ENCODE measurements around the gene MYO1B. TPM values are rescaled to one million over a fixed set of nuclear protein-coding genes. Genes with fewer than 3 reads are reported as not detected.

The MYO1B gene
- total RNA-seq, 1 donor from 2014 or later: 85.2 TPM

DNA sequence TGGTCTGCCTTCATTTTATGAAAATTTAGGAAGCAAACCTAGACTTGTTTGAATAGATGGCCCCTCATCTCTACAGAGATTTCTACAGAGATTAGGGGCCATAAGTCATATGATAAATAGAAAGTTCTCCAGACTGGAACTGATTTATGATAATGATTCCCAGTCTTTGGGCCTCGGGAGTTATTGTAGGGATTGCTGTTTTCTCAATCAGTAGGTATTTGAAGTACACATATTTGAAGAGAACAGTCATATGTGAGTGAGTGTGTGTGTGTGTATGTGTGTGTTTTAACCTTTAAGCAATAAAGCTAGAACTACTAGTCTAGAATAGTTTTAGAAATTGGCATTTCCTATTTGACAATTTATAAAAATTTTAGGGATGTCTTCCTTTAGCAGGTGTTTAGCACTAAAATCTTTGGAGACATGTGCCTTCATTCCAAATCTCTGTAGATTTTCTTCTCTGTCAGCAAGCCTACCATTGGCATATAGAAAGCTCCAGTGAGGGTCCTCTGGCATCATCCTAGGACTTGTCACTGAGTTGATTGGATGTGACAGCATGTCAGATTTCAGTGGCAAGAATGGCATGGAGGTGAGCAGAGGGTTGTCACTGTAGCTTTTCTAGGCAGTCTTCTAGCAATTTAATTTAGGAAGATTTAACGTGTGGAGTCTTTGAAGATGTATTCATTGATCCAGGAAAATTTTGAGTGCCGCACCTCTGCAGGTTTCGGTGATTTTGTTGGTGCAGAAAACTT, 71.2 kb downstream of the MYO1B start:
- FAIRE-seq: no peak

DNA sequence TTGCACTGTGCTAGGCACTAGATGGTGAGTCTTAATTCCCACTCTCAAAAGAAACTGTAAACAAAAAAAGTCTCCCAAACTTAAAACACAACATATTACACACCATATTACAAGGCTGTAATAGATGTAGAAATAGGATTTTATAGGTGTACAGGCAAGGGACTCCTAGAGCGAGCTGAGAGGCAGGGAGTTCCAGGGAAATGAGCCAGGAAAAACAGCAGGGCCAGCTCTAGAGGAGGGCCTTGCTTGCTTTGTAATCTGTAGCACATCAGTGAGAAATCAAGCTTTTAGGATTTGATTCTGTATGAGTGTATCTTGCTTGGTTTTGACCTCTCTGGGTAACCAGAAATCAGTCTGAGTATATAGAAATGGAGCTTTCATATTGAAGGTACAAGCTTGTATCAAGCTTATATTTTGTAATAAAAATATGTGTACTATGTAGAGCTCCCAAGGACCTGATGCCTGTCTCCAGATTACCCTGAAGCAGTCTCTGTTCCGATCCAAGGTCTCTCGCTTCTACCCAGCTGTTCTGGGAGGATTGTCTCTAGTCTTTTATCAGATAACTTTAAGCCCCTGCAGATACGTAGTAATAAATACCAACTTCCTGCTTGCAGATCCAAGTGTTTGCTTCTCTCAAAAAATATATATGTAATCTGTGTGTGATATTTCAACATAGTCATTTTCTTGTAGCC, 73.0 kb downstream of the MYO1B start:
- FAIRE-seq (no peak), DNase-seq (ENCODE audit: low spot score in 2 of 2) (no peak)

More for the DNA sequence above, 71.2 kb downstream of the MYO1B start:
- DNase-seq (ENCODE audit: low spot score in 2 of 2): no peak

DNA sequence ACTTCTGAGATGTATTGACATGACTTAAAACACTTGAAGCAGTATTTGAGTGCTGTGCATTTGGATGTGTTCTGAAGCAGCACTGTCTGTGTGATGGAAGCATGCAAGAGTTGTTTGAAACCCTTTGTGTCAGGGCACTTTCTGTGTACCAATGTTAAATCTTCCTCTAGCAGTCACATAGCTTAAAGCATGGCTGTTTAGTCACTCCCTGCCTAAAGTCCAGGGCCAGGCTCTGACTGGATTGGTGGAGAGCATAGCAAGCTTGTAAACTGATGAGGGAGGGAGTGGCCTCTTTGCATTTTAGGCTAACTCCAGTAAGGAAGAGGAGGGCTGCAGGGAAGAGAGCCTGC, 73.5 kb downstream of the MYO1B start:
- DNase-seq (ENCODE audit: low spot score in 2 of 2) (no peak), FAIRE-seq (no peak)

DNA sequence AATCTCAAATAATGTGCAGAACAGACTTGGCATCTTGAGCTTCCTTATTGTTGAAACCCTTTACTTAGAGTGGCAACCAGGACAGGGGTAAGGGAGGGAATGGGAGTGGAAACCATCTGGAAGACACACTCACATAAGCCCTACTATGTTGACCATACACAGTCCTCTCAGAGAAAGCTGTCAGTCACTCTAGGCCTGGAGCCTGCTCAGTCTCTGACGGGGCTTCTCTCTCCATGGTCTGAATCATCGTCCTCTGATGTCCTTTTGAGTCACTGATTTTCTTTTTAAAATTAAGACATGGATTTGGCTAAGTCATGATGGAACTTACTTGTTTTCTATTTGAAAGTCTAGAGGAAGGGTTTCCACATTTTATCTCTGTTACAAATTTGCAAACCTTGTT, 74.0 kb downstream of the MYO1B start:
- DNase-seq (ENCODE audit: low spot score in 2 of 2) (no peak), FAIRE-seq (no peak)

DNA sequence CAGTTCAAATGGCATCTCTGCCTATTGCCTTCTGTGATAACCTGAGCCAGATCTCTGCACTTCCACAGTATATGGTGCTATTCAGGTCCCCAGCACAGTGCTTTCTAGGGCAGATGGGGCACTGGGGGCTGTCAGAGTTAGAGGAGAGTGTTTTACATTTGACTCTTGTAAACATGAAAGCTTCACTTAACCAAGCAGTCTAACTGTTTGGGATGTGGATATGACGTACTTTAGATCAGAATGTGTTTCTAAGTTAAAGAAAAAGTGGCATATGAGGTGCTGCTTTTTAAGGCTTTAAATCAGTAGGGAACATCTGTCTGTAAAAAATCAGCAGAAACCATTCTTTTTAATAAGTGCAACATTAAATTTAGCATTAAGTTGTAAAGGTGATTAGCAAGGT, 75.7 kb downstream of the MYO1B start:
- FAIRE-seq: no peak
- no peak for DNase-seq (ENCODE audit: low spot score in 2 of 2)

DNA sequence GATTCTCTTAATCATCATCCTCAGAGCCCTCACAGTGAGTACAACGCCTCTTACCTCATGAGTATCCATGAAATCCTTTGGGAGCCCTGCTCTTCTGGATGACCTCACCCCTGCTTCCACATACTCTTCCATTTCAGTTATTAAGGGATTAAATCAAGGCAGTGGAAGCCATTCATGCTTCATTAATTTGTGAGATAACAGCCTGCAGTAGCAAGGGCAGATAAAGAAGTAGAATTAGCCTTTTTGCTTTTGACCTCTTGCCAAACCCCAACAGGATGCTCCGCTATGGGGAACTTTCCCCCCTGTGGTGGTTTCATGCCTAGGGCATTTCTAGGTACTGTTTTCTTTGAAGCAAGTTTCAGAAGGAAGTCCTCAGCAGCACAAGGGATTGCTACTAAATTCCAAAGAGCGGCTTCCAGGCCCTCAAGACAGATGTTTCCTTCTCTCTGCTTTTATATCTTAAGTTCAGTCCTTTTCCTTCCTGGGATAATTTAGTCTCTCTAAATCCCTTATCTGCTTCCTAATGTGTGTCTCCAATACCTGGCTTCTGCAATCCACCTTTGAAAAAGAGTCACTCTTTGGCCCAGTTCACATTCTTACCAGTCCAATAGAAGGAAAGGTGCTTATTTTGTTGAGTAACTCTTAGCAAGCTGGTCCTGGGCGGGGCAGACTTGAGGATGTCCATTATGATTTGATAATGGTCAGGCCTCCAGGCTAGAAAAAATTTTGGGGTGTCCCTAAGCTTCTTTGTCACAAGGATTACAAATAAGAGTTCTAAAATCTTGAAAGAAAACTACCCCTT, 76.9 kb downstream of the MYO1B start:
- FAIRE-seq (no peak), DNase-seq (ENCODE audit: low spot score in 2 of 2) (no peak)

DNA sequence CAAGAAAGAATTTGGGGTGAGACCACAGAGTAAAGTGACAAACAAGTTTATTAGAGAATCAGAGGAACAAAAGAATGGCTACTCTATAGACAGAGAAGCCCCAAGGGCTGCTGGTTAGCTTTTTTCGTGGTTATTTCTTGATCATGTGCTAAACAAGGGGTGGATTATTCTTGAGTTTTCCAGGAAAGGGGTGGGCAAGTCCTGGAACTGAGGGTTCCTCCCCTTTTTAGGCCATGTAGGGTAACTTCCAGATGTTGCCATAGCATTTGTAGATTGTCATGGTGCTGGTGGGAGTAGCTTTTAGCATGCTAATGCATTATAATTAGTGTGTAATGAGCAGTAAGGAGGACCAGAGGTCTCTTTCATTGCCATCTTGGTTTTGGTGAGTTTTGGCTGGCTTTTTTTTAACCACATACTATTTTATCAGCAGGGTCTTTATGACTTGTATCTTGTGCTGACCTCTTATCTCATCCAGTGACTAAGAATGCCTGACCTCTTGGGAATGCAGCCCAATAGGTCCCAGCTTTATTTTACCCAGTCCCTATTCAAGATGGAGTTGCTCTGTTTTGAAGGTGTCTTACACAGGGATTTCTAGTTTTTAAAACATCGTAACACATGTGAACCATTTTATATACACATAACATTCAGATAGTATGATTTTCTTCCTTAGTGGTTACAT, 77.8 kb downstream of the MYO1B start:
- no peak for DNase-seq (ENCODE audit: low spot score in 2 of 2)
- FAIRE-seq: no peak

DNA sequence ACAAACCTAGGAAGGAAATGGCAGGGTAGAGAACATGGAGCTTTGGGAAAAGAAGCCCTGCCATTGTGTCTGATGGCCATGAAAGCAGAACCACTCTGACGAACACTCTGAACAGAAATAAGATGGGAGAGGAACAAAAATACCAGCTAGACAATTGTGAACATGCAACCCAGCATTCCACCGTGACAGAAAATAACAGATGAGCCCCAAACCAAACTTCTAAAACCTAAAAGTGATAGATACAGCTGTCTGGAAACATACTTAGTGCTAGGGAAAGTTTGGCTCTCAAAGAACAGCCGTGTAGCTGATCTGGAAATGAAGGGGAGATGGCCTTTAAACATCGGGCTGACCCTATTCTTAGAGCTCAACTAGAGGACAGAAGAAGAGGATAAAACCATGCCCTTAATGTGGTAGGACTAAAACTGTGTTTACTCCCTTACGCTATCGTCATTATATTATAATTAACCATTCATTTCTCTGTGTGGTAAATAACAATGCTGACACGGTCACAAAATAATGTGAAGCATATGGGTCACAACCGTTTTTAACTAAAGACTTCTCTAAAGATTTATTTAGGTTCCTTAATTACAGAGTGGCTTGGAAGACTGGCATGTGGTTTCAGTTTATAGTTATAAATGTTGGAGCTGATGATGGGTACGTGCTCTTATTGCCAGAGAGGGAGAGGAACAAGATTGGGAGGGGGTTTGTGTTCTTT, 80.6 kb downstream of the MYO1B start:
- DNase-seq (ENCODE audit: low spot score in 2 of 2) (no peak), FAIRE-seq (no peak)

DNA sequence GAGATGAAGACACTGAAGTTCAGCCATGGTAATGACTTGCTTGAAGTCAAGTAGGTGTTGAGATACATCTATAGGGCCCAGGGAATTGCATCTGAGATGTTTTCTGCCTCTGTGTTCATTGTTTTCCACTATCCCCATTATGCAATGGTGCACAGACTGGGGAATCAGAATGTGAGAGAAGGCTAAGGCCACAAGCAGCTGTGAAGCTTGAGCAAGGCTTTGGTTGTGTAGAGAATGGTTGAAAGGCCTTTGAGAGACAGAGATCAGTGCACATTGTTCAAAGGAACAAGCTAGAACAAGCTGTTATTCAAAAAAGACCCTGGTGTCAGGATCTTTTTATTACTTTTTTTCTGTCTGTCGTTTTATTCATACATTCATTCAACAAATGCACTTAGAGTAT, 82.3 kb downstream of the MYO1B start:
- FAIRE-seq: no peak
- no peak for DNase-seq (ENCODE audit: low spot score in 2 of 2)

DNA sequence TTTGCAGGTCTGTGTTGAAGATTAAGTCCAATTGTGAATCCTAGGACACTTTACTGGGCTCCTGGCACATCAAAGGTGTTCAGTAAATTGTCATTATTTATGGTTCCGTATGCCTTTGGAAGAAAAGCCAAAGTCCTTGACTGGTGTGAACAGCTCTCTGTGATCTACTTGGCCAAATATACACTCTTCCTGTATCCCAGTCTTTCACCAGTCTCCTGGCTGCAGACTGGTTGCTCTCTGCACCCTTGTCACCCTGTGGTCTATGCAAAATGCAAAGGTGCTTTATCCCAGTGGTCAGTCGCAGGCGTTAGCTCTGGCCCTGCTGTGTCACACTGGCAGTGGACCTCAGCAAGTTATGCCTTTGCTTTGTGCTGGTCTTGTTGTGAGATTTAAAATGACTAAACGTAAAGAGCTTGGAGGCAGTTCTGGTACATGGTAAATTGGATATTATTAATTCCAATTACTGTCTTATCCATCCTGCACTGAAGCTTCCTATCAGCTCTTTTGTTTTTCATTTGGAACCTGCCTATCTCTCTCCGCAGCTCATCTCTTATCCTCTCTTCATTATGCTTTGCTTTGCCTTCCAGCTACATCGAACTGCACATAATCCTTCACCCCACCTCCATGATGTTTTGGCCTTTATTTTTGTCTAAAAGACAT, 83.1 kb downstream of the MYO1B start:
- DNase-seq (ENCODE audit: low spot score in 2 of 2) (no peak), FAIRE-seq (no peak)

DNA sequence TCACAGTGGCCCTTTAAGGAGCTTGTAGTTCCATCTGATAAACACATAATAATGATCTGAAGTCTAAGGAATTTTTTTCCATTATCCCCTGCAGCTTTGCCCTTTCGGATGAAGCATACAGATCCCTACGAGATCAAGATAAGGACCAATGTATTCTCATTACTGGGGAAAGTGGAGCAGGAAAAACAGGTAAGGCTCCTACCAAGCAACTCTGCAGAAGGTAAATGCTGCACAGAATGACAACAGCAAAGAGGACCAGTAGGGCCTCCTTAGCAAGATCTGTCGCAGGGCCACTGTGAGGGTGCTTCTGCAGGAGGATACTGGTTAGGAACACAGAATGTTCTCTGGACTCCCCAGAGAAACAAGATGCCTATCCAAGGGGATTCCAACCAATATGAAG, 84.6 kb downstream of the MYO1B start:
- FAIRE-seq: no peak
- no peak for DNase-seq (ENCODE audit: low spot score in 2 of 2)

DNA sequence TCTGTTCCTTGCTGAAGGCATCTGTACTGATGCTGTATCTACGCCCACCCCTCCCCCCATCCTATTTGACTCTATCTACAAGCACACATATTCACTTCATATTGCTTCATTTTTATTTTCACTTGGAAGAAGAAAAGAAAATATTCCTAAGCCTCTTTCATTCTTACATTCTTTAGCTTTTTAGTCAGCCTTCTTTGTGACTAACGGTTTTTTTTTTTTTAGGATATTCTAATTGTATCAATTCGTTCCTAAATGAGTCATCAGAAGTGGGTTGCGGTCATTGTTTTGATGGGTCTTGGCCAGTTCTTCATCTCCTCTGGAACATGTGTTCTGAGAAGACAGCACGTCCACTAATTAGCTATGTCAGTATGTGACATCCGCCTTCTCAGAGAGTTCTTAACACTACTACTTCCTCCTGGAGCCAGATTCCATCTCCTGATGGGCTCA, 88.7 kb downstream of the MYO1B start:
- FAIRE-seq (no peak), DNase-seq (ENCODE audit: low spot score in 2 of 2) (no peak)

DNA sequence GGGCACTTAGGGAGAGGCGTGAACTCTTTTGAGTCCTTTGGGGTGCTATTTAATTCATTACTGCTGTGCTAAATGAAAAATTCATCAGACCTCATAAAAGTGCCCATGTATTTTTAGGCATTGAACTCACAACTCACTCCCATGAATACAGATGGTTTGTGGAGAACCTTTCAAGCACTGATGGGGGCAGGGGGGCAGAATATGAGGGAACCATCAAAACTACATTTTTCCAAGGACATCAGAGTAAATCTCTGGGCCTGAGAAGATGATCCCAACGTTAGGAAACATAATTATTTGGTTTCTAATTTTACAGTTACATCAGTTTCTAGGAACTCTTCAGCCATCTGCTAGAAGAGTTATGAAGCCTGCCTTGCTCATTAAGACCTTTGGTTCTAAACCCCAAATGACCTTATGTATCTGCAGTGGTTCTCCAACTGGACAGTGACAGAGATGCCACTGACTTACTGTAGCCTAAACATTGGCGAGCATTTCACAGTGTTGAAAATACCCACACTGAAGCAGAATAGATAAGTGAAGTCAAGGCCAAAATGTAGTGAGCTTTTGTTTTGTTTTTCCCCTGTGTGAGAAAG, 90.8 kb downstream of the MYO1B start:
- FAIRE-seq (no peak), DNase-seq (ENCODE audit: low spot score in 2 of 2) (no peak)

DNA sequence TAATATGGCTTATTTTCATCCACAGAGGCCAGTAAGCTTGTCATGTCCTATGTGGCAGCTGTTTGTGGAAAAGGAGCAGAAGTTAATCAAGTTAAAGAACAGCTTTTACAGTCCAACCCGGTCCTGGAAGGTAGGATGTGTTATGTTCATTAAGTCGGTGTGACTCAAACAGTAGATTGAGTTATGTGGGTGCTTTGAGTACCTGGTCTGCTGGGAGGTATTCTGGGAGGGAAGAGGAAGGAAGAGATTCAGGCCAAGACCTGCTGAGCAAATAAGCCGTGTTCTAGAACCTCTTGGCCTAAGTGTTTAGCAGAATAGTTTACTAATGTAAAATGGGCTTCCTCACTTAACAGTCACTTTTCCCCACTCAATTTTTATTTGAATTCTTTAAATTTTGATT, 96.2 kb downstream of the MYO1B start:
- DNase-seq (ENCODE audit: low spot score in 2 of 2) (no peak), FAIRE-seq (no peak)

DNA sequence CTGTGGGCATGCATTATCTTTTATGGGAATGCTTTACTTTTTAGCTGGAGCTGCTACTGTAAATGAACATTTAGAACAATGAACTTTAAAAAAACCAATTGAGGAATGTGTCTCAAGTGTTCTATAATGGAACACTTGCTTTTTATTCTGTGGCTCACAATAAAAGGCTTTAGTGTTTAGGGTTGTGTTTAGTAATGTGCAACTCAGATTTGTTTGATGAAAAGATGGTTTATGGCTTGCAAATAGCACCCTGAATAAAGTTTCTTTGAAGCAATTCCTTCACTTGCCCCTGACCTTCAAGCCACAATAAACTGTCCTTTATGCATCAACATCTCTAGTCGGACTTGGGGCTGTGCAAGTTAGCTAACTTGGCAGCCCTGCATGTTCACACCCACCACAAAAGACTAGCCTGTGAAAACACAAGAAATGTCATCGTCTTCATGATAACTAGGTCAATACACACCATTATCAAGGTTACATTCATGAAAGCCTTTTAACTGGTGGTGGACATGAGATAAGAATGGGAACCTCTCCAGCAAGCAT, 98.7 kb downstream of the MYO1B start:
- DNase-seq (ENCODE audit: low spot score in 2 of 2) (no peak), FAIRE-seq (no peak)

DNA sequence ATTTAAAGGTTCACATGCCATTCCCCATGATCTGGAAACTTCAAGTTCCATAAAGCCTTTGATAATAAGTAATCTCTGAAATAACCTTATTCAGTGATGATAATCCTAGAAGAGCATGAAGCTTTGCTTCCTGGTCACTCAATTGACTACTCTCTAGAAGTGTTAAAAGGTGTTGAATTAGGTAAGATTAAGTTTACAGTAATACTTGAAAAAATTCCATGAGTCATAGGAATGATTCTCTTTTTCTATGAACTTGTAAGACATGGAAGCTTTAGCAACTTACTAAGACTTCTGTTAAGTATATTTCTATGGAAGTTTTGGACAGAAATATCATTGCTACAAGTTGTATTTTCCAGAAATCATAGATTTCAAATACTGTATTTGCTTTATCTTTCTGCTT, 100.6 kb downstream of the MYO1B start:
- FAIRE-seq (no peak), DNase-seq (ENCODE audit: low spot score in 2 of 2) (no peak)

DNA sequence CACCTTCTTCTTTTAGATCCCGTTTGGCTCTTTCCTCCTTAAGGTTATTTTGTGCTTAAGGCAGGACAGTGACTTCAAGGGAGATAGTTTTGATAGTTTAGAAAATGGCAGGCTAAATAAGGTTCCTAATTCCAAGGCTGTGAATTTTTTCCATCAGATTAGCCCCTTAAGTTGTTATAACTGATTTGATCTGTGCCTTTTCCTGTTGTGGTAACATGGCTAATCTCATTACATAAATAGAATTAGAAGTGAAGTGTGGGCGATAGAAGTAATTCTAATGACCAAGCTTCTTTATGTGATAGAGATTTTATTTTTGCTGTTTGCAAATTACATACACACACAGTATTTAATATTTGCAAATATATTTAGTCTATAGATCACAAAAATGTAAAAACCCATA, 102.0 kb downstream of the MYO1B start:
- DNase-seq (ENCODE audit: low spot score in 2 of 2): no peak
- no peak for FAIRE-seq

DNA sequence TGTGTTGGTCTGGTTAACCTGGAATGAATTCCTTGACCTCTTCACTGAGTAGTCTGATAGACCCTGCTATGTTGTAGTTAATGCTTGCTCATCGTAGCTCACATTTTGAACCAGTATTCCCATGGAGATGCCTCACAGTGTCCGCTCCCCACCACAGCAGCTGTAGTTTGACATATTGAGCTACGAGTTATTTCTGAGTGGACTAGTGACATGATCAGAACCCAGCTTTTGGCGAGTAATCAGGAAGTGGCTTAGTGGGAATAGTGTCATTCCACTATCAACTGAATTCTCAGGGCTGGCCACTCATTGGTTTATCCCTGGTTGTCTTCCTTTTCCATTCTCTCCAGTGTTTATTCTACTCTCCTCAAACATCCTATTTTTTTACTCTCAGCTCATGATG, 102.7 kb downstream of the MYO1B start:
- DNase-seq (ENCODE audit: low spot score in 2 of 2) (no peak), FAIRE-seq (no peak)

DNA sequence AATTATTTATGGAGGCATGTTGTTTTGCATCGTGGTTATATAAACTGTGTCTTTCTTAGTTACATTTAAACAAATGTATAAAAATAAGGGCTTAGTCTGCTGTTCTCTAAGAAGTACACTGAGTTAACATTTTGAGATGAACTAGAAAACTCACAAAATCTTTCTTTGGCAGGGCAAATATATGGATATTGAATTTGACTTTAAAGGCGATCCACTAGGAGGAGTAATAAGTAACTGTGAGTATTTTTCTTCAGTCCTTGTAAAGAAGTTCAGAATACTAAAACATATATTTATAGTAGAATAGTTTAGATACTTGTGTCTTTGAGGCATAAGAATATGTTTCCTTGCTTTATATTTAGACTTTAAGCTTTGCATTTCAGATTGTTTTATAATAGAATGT, 104.8 kb downstream of the MYO1B start:
- FAIRE-seq: no peak
- no peak for DNase-seq (ENCODE audit: low spot score in 2 of 2)
